Measurements from ENCODE around the gene NR2C2AP.

The NR2C2AP gene

DNA sequence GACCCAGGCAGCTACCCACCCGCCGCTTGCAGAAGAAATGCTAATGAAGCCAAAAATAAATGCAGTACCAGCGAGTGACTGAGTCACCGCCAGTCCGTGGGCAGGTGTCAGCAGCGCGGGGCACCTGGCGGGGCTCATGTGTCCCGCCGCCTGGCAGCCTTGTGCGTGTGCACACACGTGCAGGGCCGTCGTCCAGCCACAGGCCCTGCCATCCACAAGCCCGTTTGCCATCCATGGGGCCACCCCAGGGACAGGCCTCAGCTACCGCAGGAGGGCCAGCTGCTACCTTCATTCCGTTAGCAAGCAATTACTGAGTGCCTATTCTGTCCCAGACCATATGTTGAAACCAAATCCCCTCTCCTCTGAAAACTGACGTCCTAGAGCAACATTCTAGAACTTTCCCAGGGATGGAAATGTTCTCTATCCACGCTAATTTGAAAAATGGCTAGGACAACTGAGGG lies 29.1 kb upstream of the NR2C2AP start:
- ChIA-PET POLR2A (no interaction called here), CTCF (no interaction called here)
- no peak for DNase-seq (ENCODE audit: extremely low spot score)
- TF ChIP-seq ARNT (IDR thresholded peaks at IDR 0.05): no peak
- no peak for TF ChIP-seq L3MBTL2 (conservative IDR thresholded peaks at IDR 0.05)
- TF ChIP-seq FOXK2 (IDR thresholded peaks at IDR 0.05): no peak
- no peak for TF ChIP-seq CTBP1 (IDR thresholded peaks at IDR 0.05; ENCODE audit: borderline replicate concordance)
- TF ChIP-seq BHLHE40 (IDR thresholded peaks at IDR 0.05; ENCODE audit: borderline replicate concordance): no peak
- TF ChIP-seq LEF1 (IDR thresholded peaks at IDR 0.05; ENCODE audit: borderline replicate concordance): no peak
- TF ChIP-seq ELF4 (IDR thresholded peaks at IDR 0.05): no peak
- TF ChIP-seq FOXA1 (IDR thresholded peaks at IDR 0.05): no peak
- no peak for TF ChIP-seq HDGF (IDR thresholded peaks at IDR 0.05; ENCODE audit: borderline replicate concordance)
- TF ChIP-seq SP1 (IDR thresholded peaks at IDR 0.05): no peak
- no peak for TF ChIP-seq NFRKB (IDR thresholded peaks at IDR 0.05)
- no peak for TF ChIP-seq SUZ12 (IDR thresholded peaks at IDR 0.05)
- TF ChIP-seq, protein P1, sequence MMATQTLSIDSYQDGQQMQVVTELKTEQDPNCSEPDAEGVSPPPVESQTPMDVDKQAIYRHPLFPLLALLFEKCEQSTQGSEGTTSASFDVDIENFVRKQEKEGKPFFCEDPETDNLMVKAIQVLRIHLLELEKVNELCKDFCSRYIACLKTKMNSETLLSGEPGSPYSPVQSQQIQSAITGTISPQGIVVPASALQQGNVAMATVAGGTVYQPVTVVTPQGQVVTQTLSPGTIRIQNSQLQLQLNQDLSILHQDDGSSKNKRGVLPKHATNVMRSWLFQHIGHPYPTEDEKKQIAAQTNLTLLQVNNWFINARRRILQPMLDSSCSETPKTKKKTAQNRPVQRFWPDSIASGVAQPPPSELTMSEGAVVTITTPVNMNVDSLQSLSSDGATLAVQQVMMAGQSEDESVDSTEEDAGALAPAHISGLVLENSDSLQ (IDR thresholded peaks at IDR 0.05): no peak
- TF ChIP-seq FOXM1 (IDR thresholded peaks at IDR 0.05; ENCODE audit: borderline replicate concordance): no peak
- TF ChIP-seq ZNF384 (IDR thresholded peaks at IDR 0.05): no peak
- no peak for TF ChIP-seq TARDBP (IDR thresholded peaks at IDR 0.05)

GRCh38 chr19:19230999-19231398 lies 27.8 kb upstream of the NR2C2AP start:
- TF ChIP-seq ARNT (IDR thresholded peaks at IDR 0.05) (no peak), CTBP1 (IDR thresholded peaks at IDR 0.05; ENCODE audit: borderline replicate concordance) (no peak), SP1 (IDR thresholded peaks at IDR 0.05) (no peak), TARDBP (IDR thresholded peaks at IDR 0.05) (no peak), ELF4 (IDR thresholded peaks at IDR 0.05) (no peak), ZNF384 (IDR thresholded peaks at IDR 0.05) (no peak), LEF1 (IDR thresholded peaks at IDR 0.05; ENCODE audit: borderline replicate concordance) (no peak), FOXM1 (IDR thresholded peaks at IDR 0.05; ENCODE audit: borderline replicate concordance) (no peak), HDGF (IDR thresholded peaks at IDR 0.05; ENCODE audit: borderline replicate concordance) (no peak), BHLHE40 (IDR thresholded peaks at IDR 0.05; ENCODE audit: borderline replicate concordance) (no peak), FOXA1 (IDR thresholded peaks at IDR 0.05) (no peak)
- DNase-seq (ENCODE audit: extremely low spot score): no peak
- ChIA-PET CTCF (no interaction called here), POLR2A (no interaction called here)

DNA sequence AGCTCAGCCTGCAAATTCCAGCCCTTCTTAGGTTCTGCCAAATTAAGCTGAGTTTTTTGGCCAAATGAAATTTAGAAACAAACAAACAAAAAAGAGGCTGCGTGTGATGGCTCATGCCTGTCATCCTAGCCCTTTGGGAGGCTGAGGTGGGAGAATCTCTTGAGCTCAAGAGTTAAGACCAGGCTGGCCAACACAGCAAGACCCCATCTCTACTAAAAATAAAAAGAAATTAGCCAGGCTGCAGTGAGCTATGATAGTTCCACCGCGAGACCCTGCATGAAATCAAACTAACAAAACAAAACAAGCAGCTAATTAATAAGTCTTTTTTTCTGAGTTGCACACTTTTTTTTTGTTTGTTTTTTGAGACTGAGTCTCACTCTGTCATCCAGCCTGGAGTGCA lies 26.5 kb upstream of the NR2C2AP start:
- TF ChIP-seq LEF1 (IDR thresholded peaks at IDR 0.05; ENCODE audit: borderline replicate concordance): no peak
- no peak for TF ChIP-seq HDGF (IDR thresholded peaks at IDR 0.05; ENCODE audit: borderline replicate concordance)
- no peak for TF ChIP-seq SP1 (IDR thresholded peaks at IDR 0.05)
- TF ChIP-seq, protein P1 (IDR thresholded peaks at IDR 0.05): no peak
- no peak for TF ChIP-seq NFRKB (IDR thresholded peaks at IDR 0.05)
- TF ChIP-seq SUZ12 (IDR thresholded peaks at IDR 0.05): no peak
- TF ChIP-seq ZNF384 (IDR thresholded peaks at IDR 0.05): no peak
- TF ChIP-seq TARDBP (IDR thresholded peaks at IDR 0.05): no peak
- no peak for TF ChIP-seq ARNT (IDR thresholded peaks at IDR 0.05)
- TF ChIP-seq FOXK2 (IDR thresholded peaks at IDR 0.05): no peak
- no peak for TF ChIP-seq ELF4 (IDR thresholded peaks at IDR 0.05)
- no peak for TF ChIP-seq FOXM1 (IDR thresholded peaks at IDR 0.05; ENCODE audit: borderline replicate concordance)
- TF ChIP-seq CTBP1 (IDR thresholded peaks at IDR 0.05; ENCODE audit: borderline replicate concordance): no peak
- TF ChIP-seq L3MBTL2 (conservative IDR thresholded peaks at IDR 0.05): no peak
- CTCF ChIA-PET: no interaction called here
- POLR2A ChIA-PET: interaction anchor here (1.1 kb wide), 1 partner anchor 28 kb away, joined by 3 read pairs; no protein-coding TSS in a partner anchor
- DNase-seq (ENCODE audit: extremely low spot score): no peak

DNA sequence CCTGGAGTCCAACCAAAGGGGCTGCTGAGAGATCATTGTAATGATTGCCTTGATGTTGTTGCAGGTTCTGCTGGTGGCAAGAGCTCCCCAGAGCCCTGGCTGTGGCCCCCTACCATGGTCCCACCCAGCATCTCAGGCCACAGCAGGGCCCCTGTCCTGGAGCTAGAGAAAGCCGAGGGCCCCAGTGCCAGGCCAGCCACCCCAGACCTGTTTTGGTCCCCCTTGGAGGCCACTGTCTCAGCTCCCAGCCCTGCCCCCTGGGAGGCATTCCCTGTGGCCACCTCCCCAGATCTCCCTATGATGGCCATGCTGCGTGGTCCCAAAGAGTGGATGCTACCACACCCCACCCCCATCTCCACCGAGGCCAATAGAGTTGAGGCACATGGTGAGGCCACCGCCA lies 24.0 kb upstream of the NR2C2AP start:
- no peak for DNase-seq (ENCODE audit: extremely low spot score)
- ChIA-PET POLR2A (no interaction called here), CTCF (no interaction called here)
- TF ChIP-seq L3MBTL2 (conservative IDR thresholded peaks at IDR 0.05) (no peak), FOXK2 (IDR thresholded peaks at IDR 0.05) (no peak), HDGF (IDR thresholded peaks at IDR 0.05; ENCODE audit: borderline replicate concordance) (no peak), ARNT (IDR thresholded peaks at IDR 0.05) (no peak), FOXA1 (IDR thresholded peaks at IDR 0.05) (no peak), TARDBP (IDR thresholded peaks at IDR 0.05) (no peak), CTBP1 (IDR thresholded peaks at IDR 0.05; ENCODE audit: borderline replicate concordance) (no peak), ZNF384 (IDR thresholded peaks at IDR 0.05) (no peak)

DNA sequence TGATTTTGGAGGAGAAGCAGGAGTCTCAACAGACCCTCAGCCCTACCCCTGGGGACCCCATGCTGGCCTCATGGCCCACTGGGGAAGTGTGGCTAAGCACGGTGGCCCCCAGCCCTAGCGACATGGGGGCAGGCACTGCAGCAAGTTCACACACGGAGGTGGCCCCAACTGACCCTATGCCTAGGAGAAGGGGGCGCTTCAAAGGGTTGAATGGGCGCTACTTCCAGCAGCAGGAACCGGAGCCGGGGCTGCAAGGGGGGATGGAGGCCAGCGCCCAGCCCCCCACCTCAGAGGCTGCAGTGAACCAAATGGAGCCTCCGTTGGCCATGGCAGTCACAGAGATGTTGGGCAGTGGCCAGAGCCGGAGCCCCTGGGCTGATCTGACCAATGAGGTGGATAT lies 23.4 kb upstream of the NR2C2AP start:
- TF ChIP-seq FOXM1 (IDR thresholded peaks at IDR 0.05; ENCODE audit: borderline replicate concordance) (no peak), NFRKB (IDR thresholded peaks at IDR 0.05) (no peak), LEF1 (IDR thresholded peaks at IDR 0.05; ENCODE audit: borderline replicate concordance) (no peak), BHLHE40 (IDR thresholded peaks at IDR 0.05; ENCODE audit: borderline replicate concordance) (no peak), SP1 (IDR thresholded peaks at IDR 0.05) (no peak), SUZ12 (IDR thresholded peaks at IDR 0.05) (no peak), HDGF (IDR thresholded peaks at IDR 0.05; ENCODE audit: borderline replicate concordance) (no peak), FOXK2 (IDR thresholded peaks at IDR 0.05) (no peak), ZNF384 (IDR thresholded peaks at IDR 0.05) (no peak), TARDBP (IDR thresholded peaks at IDR 0.05) (no peak), L3MBTL2 (conservative IDR thresholded peaks at IDR 0.05) (no peak), CTBP1 (IDR thresholded peaks at IDR 0.05; ENCODE audit: borderline replicate concordance) (no peak), ARNT (IDR thresholded peaks at IDR 0.05) (no peak), FOXA1 (IDR thresholded peaks at IDR 0.05) (no peak)
- ChIA-PET POLR2A (no interaction called here), CTCF (no interaction called here)
- no peak for DNase-seq (ENCODE audit: extremely low spot score)

DNA sequence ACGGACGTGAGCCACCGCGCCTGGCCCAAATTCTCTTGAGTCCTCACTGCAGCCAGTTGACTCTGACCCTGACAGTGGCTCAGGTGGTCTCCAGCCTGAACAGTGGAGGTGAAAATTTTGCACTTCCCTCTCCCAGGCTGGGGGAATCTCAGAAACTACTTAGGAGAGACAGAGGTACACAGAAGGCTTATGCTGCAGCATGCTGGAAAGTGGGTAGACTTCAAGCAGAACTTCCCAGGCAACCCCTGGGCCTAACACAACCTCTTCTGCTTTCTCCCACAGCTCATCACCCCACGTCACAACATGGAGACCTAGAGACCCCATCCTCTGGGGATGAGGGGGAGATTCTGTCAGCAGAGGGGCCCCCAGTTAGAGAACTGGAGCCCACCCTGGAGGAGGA lies 23.0 kb upstream of the NR2C2AP start:
- no peak for DNase-seq (ENCODE audit: extremely low spot score)
- POLR2A ChIA-PET: interaction anchor here (1.8 kb wide), 1 partner anchor 24 kb away, joined by 8 read pairs; the partner anchor contains the start of gene NR2C2AP
- no peak for TF ChIP-seq TARDBP (IDR thresholded peaks at IDR 0.05)
- TF ChIP-seq LEF1 (IDR thresholded peaks at IDR 0.05; ENCODE audit: borderline replicate concordance): no peak
- TF ChIP-seq, protein P1 (IDR thresholded peaks at IDR 0.05): no peak
- no peak for TF ChIP-seq ARNT (IDR thresholded peaks at IDR 0.05)
- TF ChIP-seq NFRKB (IDR thresholded peaks at IDR 0.05): no peak
- TF ChIP-seq ZNF384 (IDR thresholded peaks at IDR 0.05): no peak
- CTCF ChIA-PET: no interaction called here

All from HEK293T (cell line).